Fibroblast of peridontal ligament (primary cell): ENCODE results near the gene MYLK2.
"Not testable (repeated sequence)": the region's sequence is repeated elsewhere in the genome, so short reads cannot be mapped to it uniquely, and the experiment has no call there.

Experiments
- DNase-seq: peaks from one replicate; pipeline ENCODE4 v3.0.0-alpha.2; 2010; ENCODE audit errors: extremely low read depth

MYLK2 gene

GRCh38 chr20:31815408-31816188 is 3.6 kb upstream of the MYLK2 start:
- peak; percentile 58 for DNase-seq

- DNase-seq, result no peak
Observed at GRCh38 chr20:31816221-31816620, 2.9 kb upstream of the MYLK2 start.

- DNase-seq, result no peak
Observed at GRCh38 chr20:31817461-31817860, 1.7 kb upstream of the MYLK2 start.

- DNase-seq, result no peak
Observed at GRCh38 chr20:31818376-31818908, 714 bp upstream of the MYLK2 start.

- no peak for DNase-seq
Observed at GRCh38 chr20:31820228-31820627, 1.1 kb downstream of the MYLK2 start.

- no peak for DNase-seq
Observed at GRCh38 chr20:31821427-31821826, 2.3 kb downstream of the MYLK2 start.

GRCh38 chr20:31822421-31823330 is 3.5 kb downstream of the MYLK2 start:
- DNase-seq, result peak; percentile 55

- DNase-seq, result no peak
Observed at GRCh38 chr20:31823360-31824124, 4.4 kb downstream of the MYLK2 start.

- no peak for DNase-seq
Observed at GRCh38 chr20:31824125-31824485, 4.9 kb downstream of the MYLK2 start.

- DNase-seq, result no peak
Observed at GRCh38 chr20:31824554-31825313, 5.6 kb downstream of the MYLK2 start.

GRCh38 chr20:31826074-31826473 is 6.9 kb downstream of the MYLK2 start:
- DNase-seq, result no peak

GRCh38 chr20:31827059-31827458 is 7.9 kb downstream of the MYLK2 start:
- no peak for DNase-seq

GRCh38 chr20:31828016-31828415 is 8.9 kb downstream of the MYLK2 start:
- DNase-seq, result not testable (repeated sequence)

GRCh38 chr20:31829731-31830130 is 10.6 kb downstream of the MYLK2 start:
- DNase-seq, result no peak

GRCh38 chr20:31830406-31830981 is 11.3 kb downstream of the MYLK2 start:
- no peak for DNase-seq

- DNase-seq, result no peak
Observed at GRCh38 chr20:31831211-31831610, 12.1 kb downstream of the MYLK2 start.

- DNase-seq, result no peak
Observed at GRCh38 chr20:31831771-31832306, 12.7 kb downstream of the MYLK2 start.

- no peak for DNase-seq
Observed at GRCh38 chr20:31833130-31833930, 14.2 kb downstream of the MYLK2 start.

- no peak for DNase-seq
Observed at GRCh38 chr20:31833931-31834521, 14.9 kb downstream of the MYLK2 start.
